A549 (cell line): ENCODE results near the gene CLRN1. TPM values are rescaled to one million over a fixed set of nuclear protein-coding genes. Genes with fewer than 3 reads are reported as not detected.

ENCODE experiments used
- ATAC-seq, 2 experiments: fragments of 200-7000 bp in 1 of 2; fragments of >200 bp in 1 of 2; cut with Nextera tagmentation in 1 of 2; cut with Tn5 transposase in 1 of 2; 3 replicates each; pipeline versions ENCODE4 v1.8.0 to v1.9.1; 2018 to 2020; ENCODE audit warnings: mild to moderate bottlenecking in 1 of 2, moderate library complexity in 1 of 2
- CTCF ChIA-PET: fragments of 300-600 bp; sonication (Branson Sonifier 250); formaldehyde crosslinking; extraction: SDS; loops from one replicate; lab custom pipeline; 2021; ENCODE audit warnings: antibody characterized with exemption, inconsistent platforms; lab: Yijun Ruan, JAX
- POLR2A ChIA-PET: fragments of 350-600 bp; formaldehyde crosslinking; extraction: SDS; loops from one replicate; lab custom pipeline; 2021; ENCODE audit warnings: antibody characterized with exemption, inconsistent platforms; lab: Yijun Ruan, JAX
- DNase-seq, 2 experiments: peaks; one replicate each; pipeline versions ENCODE4 v3.0.0 to v3.0.0-alpha.2; 2011 to 2016; ENCODE audit warnings: low read depth in 1 of 2, low spot score in 1 of 2
- FAIRE-seq: peaks from 2 replicates; lab custom pipeline; 2011; peaks lifted over from hg19 to GRCh38; lab: Jason Lieb, UNC
- H3K27ac ChIP-seq, 2 experiments: fragments of >200 bp; sonication (Bioruptor Twin); formaldehyde crosslinking; 3 replicates each; pipeline ENCODE4 v1.5.1; 2016 to 2017
- H3K4me1 ChIP-seq: fragments of >200 bp; sonication (Bioruptor Twin); formaldehyde crosslinking; 3 replicates; pipeline ENCODE4 v1.6.1; 2016
- H3K4me2 ChIP-seq: fragments of >200 bp; sonication (Bioruptor Twin); formaldehyde crosslinking; 3 replicates; pipeline ENCODE4 v1.6.1; 2016
- H3K4me3 ChIP-seq: fragments of >200 bp; sonication (Bioruptor Twin); formaldehyde crosslinking; 3 replicates; pipeline ENCODE4 v1.5.1; 2016
- H3K9me3 ChIP-seq: fragments of >200 bp; sonication (Bioruptor Twin); formaldehyde crosslinking; 3 replicates; pipeline ENCODE4 v1.6.1; 2016
- BCL3 ChIP-seq: fragments of >200 bp; sonication (Bioruptor Twin); formaldehyde crosslinking; IDR thresholded peaks from 3 replicates; pipeline ENCODE4 v1.6.1; 2016
- BHLHE40 ChIP-seq: IDR thresholded peaks from 2 replicates; pipeline ENCODE4 v1.6.1; 2012; ENCODE audit warnings: low read depth, low read length, inconsistent platforms
- CBX2 ChIP-seq: fragments of 200-600 bp; sonication (generic); IDR thresholded peaks from 2 replicates; pipeline ENCODE4 v1.6.1; 2016; ENCODE audit warnings: low read depth, mild to moderate bottlenecking, borderline replicate concordance
- EHMT2 ChIP-seq: fragments of 200-600 bp; sonication (generic); IDR thresholded peaks from 2 replicates; pipeline ENCODE4 v1.6.1; 2016; ENCODE audit warnings: antibody characterized with exemption, low read depth, mild to moderate bottlenecking, moderate library complexity
- ESRRA ChIP-seq: fragments of 150-350 bp; IDR thresholded peaks from 2 replicates; pipeline ENCODE4 v1.6.1; 2014; ENCODE audit warnings: mild to moderate bottlenecking, low read length, borderline replicate concordance
- FOSB ChIP-seq: fragments of 250-450 bp; sonication (Bioruptor Pico); IDR thresholded peaks from 2 replicates; pipeline ENCODE4 v1.5.0; 2020; ENCODE audit warnings: mild to moderate bottlenecking, moderate library complexity
- FOXS1 ChIP-seq: fragments of 250-450 bp; sonication (Bioruptor Pico); IDR thresholded peaks from 2 replicates; pipeline ENCODE4 v1.5.0; 2020; ENCODE audit warnings: mild to moderate bottlenecking, moderate library complexity
- HOXB5 ChIP-seq: fragments of 250-450 bp; sonication (Bioruptor Pico); IDR thresholded peaks from 2 replicates; pipeline ENCODE4 v1.5.0; 2020; ENCODE audit warnings: mild to moderate bottlenecking, moderate library complexity
- KDM5A ChIP-seq: fragments of 200-600 bp; sonication (generic); IDR thresholded peaks from 2 replicates; pipeline ENCODE4 v1.6.1; 2016; ENCODE audit warnings: antibody characterized with exemption, mild to moderate bottlenecking
- MAFK ChIP-seq: fragments of 450-650 bp; IDR thresholded peaks from 2 replicates; pipeline ENCODE4 v1.6.1; 2014; ENCODE audit not compliant: partially characterized antibody
- POLR2A ChIP-seq: IDR thresholded peaks from 2 replicates; pipeline ENCODE4 v1.6.1; 2012; ENCODE audit warnings: mild to moderate bottlenecking, low read length
- POLR2AphosphoS2 ChIP-seq: conservative IDR thresholded peaks from 2 replicates; pipeline ENCODE4 v1.6.1; 2012; ENCODE audit warnings: low read length, improper control_type of control experiment, inconsistent platforms
- RCOR1 ChIP-seq: fragments of 150-350 bp; IDR thresholded peaks from 2 replicates; pipeline ENCODE4 v1.6.1; 2014; ENCODE audit warnings: antibody characterized with exemption, low read length, low read depth
- RNF2 ChIP-seq: fragments of 200-600 bp; sonication (generic); IDR thresholded peaks from 2 replicates; pipeline ENCODE4 v1.6.1; 2016; ENCODE audit warnings: low read depth, mild to moderate bottlenecking, antibody characterized with exemption, moderate library complexity, borderline replicate concordance
- SMC3 ChIP-seq: fragments of >200 bp; sonication (Bioruptor Twin); formaldehyde crosslinking; IDR thresholded peaks from 3 replicates; pipeline ENCODE4 v1.6.1; 2018; ENCODE audit warnings: inconsistent platforms
- ZFP36 ChIP-seq: fragments of 450-650 bp; IDR thresholded peaks from 2 replicates; pipeline ENCODE4 v1.6.1; 2014; ENCODE audit warnings: borderline replicate concordance; ENCODE audit not compliant: partially characterized antibody
- ZNF302 ChIP-seq: fragments of 250-450 bp; sonication (Bioruptor Pico); IDR thresholded peaks from 2 replicates; pipeline ENCODE4 v1.9.0; 2021; ENCODE audit warnings: inconsistent platforms, mild to moderate bottlenecking, moderate library complexity
- ZSCAN20 ChIP-seq: fragments of 250-450 bp; sonication (Bioruptor Pico); IDR thresholded peaks from 2 replicates; pipeline ENCODE4 v1.8.0; 2022; ENCODE audit warnings: mild to moderate bottlenecking, moderate library complexity
- WGBS: methylation state at CpG from one replicate; pipeline ENCODE4 v1.1.6; 2017; ENCODE audit errors: missing lambda C conversion rate; 5-methylcytosine and 5-hydroxymethylcytosine counted together
- polyA plus RNA-seq, 4 experiments: library from polyadenylated mRNA; depleted of rRNA in 3 of 4; stranded (reverse); fragments of >200 nt; fragmentation: RNase III in 1 of 4; extraction: RNeasy Plus Mini Kit Qiagen cat#74134 plus additional on column Dnase treatment in 1 of 4; gene quantifications; 2 replicates in 3 of 4; 3 replicates in 1 of 4; pipeline ENCODE4 v1.2.3, GENCODE V29; 2011 to 2017
- TF ChIP-seq, protein P1 (sequence below): IDR thresholded peaks from 2 replicates; pipeline ENCODE4 v1.6.1; 2012
- TF ChIP-seq, protein P2 (sequence below): fragments of >200 bp; sonication (Bioruptor Twin); formaldehyde crosslinking; IDR thresholded peaks from 3 replicates; pipeline ENCODE4 v1.5.1; 2016
- TF ChIP-seq, protein P3 (sequence below): fragments of 200-600 bp; sonication (generic); IDR thresholded peaks from 2 replicates; pipeline ENCODE4 v1.6.1; 2016; ENCODE audit warnings: antibody characterized with exemption, mild to moderate bottlenecking, moderate library complexity

The CLRN1 gene
- polyA plus RNA-seq, 2 of the 4 experiments (the other 2 are of a cell fraction) = not detected

- Histone ChIP-seq H3K27ac (no peak overlapping the region), H3K4me3 (no peak overlapping the region), H3K4me1 (no peaks in the 10 kb centered on the region), H3K4me2 (no peak overlapping the region), H3K9me3 (no peaks in the 10 kb centered on the region)
- FAIRE-seq = no peak
- no peak for ATAC-seq
- 47% methylated on average over 3 of the region's 3 CpGs for WGBS
- ChIA-PET POLR2A (no interaction called here), CTCF (no interaction called here)
- no peak for TF ChIP-seq RNF2
- TF ChIP-seq FOXS1 (CRISPR knock-in tag) = no peak
- no peak for TF ChIP-seq ZSCAN20 (CRISPR knock-in tag)
- TF ChIP-seq, protein P1, sequence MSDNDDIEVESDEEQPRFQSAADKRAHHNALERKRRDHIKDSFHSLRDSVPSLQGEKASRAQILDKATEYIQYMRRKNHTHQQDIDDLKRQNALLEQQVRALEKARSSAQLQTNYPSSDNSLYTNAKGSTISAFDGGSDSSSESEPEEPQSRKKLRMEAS = no peak
- TF ChIP-seq, protein P2, sequence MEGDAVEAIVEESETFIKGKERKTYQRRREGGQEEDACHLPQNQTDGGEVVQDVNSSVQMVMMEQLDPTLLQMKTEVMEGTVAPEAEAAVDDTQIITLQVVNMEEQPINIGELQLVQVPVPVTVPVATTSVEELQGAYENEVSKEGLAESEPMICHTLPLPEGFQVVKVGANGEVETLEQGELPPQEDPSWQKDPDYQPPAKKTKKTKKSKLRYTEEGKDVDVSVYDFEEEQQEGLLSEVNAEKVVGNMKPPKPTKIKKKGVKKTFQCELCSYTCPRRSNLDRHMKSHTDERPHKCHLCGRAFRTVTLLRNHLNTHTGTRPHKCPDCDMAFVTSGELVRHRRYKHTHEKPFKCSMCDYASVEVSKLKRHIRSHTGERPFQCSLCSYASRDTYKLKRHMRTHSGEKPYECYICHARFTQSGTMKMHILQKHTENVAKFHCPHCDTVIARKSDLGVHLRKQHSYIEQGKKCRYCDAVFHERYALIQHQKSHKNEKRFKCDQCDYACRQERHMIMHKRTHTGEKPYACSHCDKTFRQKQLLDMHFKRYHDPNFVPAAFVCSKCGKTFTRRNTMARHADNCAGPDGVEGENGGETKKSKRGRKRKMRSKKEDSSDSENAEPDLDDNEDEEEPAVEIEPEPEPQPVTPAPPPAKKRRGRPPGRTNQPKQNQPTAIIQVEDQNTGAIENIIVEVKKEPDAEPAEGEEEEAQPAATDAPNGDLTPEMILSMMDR = no peak
- TF ChIP-seq ESRRA = no peak
- no peak for TF ChIP-seq BCL3
- no peak for TF ChIP-seq MAFK
- no peak for TF ChIP-seq RCOR1
- no peak for TF ChIP-seq BHLHE40
- no peak for TF ChIP-seq EHMT2
- TF ChIP-seq POLR2AphosphoS2 = no peak
- no peak for TF ChIP-seq CBX2
- TF ChIP-seq HOXB5 (CRISPR knock-in tag) = no peak
- TF ChIP-seq POLR2A = no peak
- TF ChIP-seq, protein P3, sequence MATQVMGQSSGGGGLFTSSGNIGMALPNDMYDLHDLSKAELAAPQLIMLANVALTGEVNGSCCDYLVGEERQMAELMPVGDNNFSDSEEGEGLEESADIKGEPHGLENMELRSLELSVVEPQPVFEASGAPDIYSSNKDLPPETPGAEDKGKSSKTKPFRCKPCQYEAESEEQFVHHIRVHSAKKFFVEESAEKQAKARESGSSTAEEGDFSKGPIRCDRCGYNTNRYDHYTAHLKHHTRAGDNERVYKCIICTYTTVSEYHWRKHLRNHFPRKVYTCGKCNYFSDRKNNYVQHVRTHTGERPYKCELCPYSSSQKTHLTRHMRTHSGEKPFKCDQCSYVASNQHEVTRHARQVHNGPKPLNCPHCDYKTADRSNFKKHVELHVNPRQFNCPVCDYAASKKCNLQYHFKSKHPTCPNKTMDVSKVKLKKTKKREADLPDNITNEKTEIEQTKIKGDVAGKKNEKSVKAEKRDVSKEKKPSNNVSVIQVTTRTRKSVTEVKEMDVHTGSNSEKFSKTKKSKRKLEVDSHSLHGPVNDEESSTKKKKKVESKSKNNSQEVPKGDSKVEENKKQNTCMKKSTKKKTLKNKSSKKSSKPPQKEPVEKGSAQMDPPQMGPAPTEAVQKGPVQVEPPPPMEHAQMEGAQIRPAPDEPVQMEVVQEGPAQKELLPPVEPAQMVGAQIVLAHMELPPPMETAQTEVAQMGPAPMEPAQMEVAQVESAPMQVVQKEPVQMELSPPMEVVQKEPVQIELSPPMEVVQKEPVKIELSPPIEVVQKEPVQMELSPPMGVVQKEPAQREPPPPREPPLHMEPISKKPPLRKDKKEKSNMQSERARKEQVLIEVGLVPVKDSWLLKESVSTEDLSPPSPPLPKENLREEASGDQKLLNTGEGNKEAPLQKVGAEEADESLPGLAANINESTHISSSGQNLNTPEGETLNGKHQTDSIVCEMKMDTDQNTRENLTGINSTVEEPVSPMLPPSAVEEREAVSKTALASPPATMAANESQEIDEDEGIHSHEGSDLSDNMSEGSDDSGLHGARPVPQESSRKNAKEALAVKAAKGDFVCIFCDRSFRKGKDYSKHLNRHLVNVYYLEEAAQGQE = no peak
- no peak for TF ChIP-seq ZFP36
- DNase-seq = no peak
Observed at GRCh38 chr3:150942221-150942620, 30.3 kb downstream of the CLRN1 start.

- ChIA-PET CTCF (interaction anchor here (0.6 to 2.0 kb wide), 3 partner anchors 9 to 1466 kb away, joined by 3 to 4 read pairs (median 3); no protein-coding TSS in a partner anchor), POLR2A (no interaction called here)
- Histone ChIP-seq H3K27ac (no peak overlapping the region), H3K4me1 (no peaks in the 10 kb centered on the region)
- DNase-seq = no peak
- no peak for FAIRE-seq
- TF ChIP-seq MAFK (no peak), ZNF302 (CRISPR knock-in tag) (no peak), SMC3 (no peak), KDM5A (no peak), FOSB (CRISPR knock-in tag) (no peak), POLR2A (no peak)
- TF ChIP-seq, protein P3 = no peak
- TF ChIP-seq, all 56 proteins: peak for 0
- no peak overlapping the region for H3K4me3 ChIP-seq
- no peak overlapping the region for H3K4me2 ChIP-seq
- WGBS = 0% methylated on average over 2 of the region's 2 CpGs
- ATAC-seq = no peak
- no peaks in the 10 kb centered on the region for H3K9me3 ChIP-seq
Observed at GRCh38 chr3:150936693-150937092, 35.8 kb downstream of the CLRN1 start.
